ENCODE data around the gene SLC37A3.
A peak's percentile ranks its signal among the peaks of the same experiment; 100 is the strongest.

Gene SLC37A3

DNA sequence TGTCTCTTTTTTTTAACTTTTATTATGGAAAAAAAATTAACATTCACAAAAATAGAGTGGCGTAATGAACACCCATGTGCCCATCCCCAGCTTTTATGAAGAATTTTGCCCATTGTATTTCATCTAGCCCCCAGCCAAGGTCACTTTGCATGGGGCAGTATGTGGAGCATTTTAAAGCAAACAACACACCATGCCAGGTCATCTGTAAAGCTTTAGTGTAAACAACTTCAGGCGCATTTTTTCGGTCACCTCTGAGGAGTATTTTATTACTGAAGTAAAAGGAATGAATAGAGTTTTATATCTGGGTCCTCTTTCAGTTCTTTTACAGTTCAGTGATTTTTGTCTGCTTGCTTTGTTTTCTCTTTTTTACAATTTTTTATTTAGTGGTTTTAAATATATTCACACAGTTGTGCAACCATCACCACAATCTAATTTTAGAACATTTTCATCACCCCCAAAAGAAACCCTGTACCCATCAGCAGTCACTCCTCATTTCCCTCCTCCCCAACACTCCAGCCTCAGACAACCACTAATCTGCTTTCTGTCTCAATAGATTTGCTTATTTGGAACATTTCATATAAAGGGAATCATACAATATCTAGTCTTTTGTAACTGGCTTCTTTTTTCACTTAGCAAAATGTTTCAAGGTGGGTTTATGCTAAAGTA, 87.9 kb downstream of the SLC37A3 start:
- DNase-seq = no peak

DNA sequence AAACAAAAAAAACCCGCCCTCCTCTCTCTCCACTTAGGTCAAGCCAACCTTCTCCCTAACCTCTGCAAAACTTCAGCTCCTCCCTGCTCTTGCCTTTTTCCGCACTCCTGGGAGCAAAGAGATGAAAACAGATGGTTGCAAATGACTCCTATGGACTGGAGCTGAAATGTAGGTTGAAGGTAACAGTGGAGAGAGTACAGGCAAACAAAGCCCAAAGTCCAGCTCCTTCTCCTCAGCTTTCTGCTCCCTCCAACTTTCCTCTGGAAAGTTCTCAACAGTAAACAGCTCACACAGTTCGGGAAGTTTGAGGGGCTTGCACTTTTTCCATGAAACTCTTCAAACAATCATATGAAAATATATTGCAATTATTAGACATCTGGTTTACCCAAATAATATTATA, 90.3 kb downstream of the SLC37A3 start:
- DNase-seq = no peak

DNA sequence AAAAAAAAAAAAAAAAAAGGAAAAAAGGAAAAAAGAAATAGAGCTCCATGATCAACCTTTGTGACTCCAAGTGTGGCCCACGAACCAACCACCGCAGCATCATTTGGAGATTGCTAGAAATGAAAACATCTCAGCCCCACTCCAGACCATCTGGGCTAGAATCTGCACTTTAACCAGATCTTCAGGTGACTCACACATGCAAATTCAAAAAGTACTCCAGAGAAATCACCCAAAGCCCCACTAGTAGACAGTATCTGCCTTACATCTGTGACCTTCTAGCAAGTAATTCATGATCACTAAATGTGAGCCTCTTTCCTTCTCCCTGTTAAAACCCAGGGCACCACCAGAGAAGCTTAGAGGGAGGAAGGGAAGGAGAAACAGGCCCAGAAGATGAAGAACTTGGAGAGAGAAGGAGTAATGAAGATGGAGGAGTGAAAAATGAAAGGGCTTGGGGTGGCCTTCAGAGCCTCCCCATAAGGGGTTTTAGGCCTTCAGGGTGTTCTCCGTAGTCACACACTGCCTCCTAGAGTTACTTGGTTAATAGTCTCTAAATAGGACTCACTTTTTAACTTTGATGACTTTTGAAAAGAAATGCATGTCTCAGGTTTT, 94.0 kb downstream of the SLC37A3 start:
- peak; percentile 31 for DNase-seq

DNA sequence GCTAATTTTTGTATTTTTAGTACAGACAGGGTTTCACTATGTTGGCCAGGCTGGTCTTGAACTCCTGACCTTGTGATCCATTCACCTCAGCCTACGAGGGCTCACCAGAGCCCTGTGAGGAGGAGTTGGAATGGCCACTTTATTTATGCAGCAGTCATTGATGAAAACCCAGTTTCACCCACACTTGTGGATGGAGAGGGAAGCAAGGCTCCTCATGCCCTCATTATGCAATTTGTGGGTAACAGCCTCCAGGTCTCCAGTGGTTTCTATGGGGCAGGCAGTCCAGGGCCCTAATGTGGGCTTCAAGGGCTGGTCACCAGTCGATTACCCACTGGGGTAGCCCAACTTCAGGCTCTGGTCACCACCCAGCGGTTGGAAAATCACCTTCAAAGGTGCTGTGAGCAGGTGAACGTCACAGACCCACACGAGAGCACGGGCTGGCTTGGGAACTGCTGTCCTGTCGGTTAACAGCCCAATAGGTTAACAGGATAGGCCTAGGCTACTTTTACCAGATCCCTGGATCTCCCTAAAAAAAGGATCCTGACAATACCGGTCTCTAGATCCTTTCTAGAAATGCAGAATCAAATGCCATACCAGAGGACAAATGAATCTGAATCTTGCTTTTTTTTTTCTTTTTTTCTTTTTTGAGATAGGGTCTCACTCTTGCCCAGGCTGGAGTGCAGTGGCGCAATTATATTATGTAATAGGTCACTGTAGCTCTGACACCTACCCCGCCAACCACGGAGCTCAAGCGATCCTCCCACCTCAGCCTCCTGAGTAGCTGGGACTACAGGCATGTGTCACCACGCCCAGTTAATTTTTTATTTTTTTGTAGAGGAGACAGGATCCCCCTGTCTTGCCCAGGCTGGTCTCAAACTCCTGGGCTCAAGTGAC, 97.8 kb downstream of the SLC37A3 start:
- DNase-seq = no peak

- DNase-seq = no peak
These were observed 100.1 kb downstream of the SLC37A3 start for GRCh38 chr7:140298213-140298612.

GRCh38 chr7:140297192-140297591, 101.1 kb downstream of the SLC37A3 start:
- no peak for DNase-seq

GRCh38 chr7:140295224-140295738, 103.0 kb downstream of the SLC37A3 start:
- no peak for DNase-seq

GRCh38 chr7:140294454-140294853, 103.9 kb downstream of the SLC37A3 start:
- DNase-seq = no peak

DNA sequence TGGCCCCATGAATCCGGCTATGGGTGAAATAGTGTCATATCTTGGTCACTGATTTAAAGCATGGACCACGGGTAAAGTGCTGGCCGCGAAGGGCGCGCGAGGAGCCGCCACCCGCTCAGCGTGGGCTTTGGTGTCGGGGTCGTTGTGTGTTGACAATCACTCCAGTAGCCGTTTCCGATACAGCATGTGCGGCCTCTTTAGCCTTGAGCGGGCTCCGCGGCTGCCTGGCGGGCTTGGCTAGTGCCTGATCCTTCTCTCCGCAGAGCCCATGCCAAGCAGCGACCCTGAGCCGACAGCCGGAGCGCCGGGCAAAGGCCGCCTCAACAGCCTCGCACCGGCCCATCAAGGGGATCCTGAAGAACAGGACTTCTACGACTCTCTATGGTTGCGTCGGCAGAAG, 105.9 kb downstream of the SLC37A3 start:
- DNase-seq = no peak

- no peak for DNase-seq
These were observed 108.5 kb downstream of the SLC37A3 start for GRCh38 chr7:140289804-140290203.

- DNase-seq = no peak
These were observed 110.3 kb downstream of the SLC37A3 start for GRCh38 chr7:140287988-140288387.

DNA sequence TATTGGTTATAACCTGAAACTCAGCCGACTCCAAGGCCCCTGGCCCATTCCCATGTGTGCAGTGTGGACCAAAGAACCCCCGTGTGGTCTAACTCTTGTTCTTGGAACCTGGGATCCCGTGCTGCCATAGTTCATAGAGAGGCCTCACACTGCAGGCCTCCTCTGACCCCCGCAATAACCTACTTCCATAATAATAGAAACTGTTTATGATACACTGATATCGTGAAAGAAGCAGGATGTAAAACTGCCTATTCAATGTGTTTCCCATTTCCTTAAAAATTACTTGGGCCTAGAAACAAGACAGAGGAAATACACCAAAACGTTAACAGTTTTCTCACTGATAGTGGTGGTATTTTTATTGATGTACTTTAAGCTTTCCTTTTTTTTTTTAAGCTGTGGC, 112.4 kb downstream of the SLC37A3 start:
- no peak for DNase-seq

DNA sequence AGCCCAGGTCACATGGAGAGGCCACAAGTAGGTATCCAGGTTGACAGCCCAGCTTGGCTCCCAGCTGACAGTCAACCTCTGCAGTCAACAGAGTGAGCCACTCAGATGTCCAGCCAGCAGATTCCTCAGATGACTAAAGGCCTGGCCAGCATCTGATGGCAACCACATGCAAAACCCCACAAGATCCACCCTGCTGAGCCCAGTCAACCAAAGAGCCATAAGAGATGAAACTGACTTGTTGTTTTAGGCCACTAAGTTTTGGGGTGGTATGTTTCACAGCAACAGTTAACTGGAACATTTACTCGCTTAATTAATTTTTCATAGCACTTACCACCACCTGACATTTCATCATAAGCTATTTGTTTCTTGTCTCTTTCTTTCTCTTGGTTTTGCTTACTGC, 114.3 kb downstream of the SLC37A3 start:
- no peak for DNase-seq

Data from NK-92 treated with Interleukin-12 subunit alpha and Interleukin-12 subunit beta, amount 100 ng/mL, for 24 hours (cell line).